Esophagus muscularis mucosa (tissue), 2 donors: ENCODE results near the gene GPRIN2.
A peak's percentile ranks its signal among the peaks of the same experiment; 100 is the strongest.
"Not testable (repeated sequence)": the region's sequence is repeated elsewhere in the genome, so short reads cannot be mapped to it uniquely, and the experiment has no call there.

Experiments used
- POLR2A ChIP-seq: fragments of 450-650 bp; IDR thresholded peaks from one replicate; pipeline ENCODE4 v1.6.1; 2017; ENCODE audit warnings: antibody characterized with exemption, moderate library complexity, mild to moderate bottlenecking, low read depth
- POLR2AphosphoS5 ChIP-seq, 2 donors: sonication (generic); formaldehyde crosslinking; IDR thresholded peaks; one replicate each; pipeline ENCODE4 v1.6.1; 2017; ENCODE audit warnings: antibody characterized with exemption in 2 of 2

GRCh38 chr10:46565591-46566332, 9.3 kb upstream of the GPRIN2 start:
- not testable (repeated sequence) for TF ChIP-seq POLR2A
- TF ChIP-seq POLR2AphosphoS5 (IDR thresholded peaks at IDR 0.05) = peak in 1 of 2 donors; percentile 19
